Measurements from ENCODE around the gene CIRBP.
A peak's percentile ranks its signal among the peaks of the same experiment; 100 is the strongest.
"Not testable (repeated sequence)": the region's sequence is repeated elsewhere in the genome, so short reads cannot be mapped to it uniquely, and the experiment has no call there.

CIRBP gene

GRCh38 chr19:1294688-1295087 is 25.6 kb downstream of the CIRBP start:
- no peak for DNase-seq

- peak in 1 of 2 experiments; percentile 42 for DNase-seq
Observed at GRCh38 chr19:1295169-1296012, 26.3 kb downstream of the CIRBP start.

- no peak for DNase-seq
Observed at GRCh38 chr19:1296078-1296477, 26.9 kb downstream of the CIRBP start.

GRCh38 chr19:1296575-1297271 is 27.6 kb downstream of the CIRBP start:
- DNase-seq, result no peak

- DNase-seq, result no peak
Observed at GRCh38 chr19:1298235-1298634, 29.1 kb downstream of the CIRBP start.

- no peak for DNase-seq
Observed at GRCh38 chr19:1299801-1300200, 30.7 kb downstream of the CIRBP start.

- no peak for DNase-seq
Observed at GRCh38 chr19:1300744-1301490, 31.8 kb downstream of the CIRBP start.

GRCh38 chr19:1302533-1303239 is 33.6 kb downstream of the CIRBP start:
- no peak for DNase-seq

- no peak for DNase-seq
Observed at GRCh38 chr19:1304197-1304924, 35.2 kb downstream of the CIRBP start.

GRCh38 chr19:1305354-1305753 is 36.2 kb downstream of the CIRBP start:
- DNase-seq, result not testable (repeated sequence)

- DNase-seq, result no peak
Observed at GRCh38 chr19:1307320-1307719, 38.2 kb downstream of the CIRBP start.

- DNase-seq, result no peak
Observed at GRCh38 chr19:1307755-1308303, 38.7 kb downstream of the CIRBP start.

GRCh38 chr19:1308718-1309117 is 39.6 kb downstream of the CIRBP start:
- no peak for DNase-seq

- DNase-seq, result no peak
Observed at GRCh38 chr19:1309977-1310852, 41.1 kb downstream of the CIRBP start.

- no peak for DNase-seq
Observed at GRCh38 chr19:1310853-1311180, 41.7 kb downstream of the CIRBP start.

- DNase-seq, result no peak
Observed at GRCh38 chr19:1311543-1312091, 42.5 kb downstream of the CIRBP start.

GRCh38 chr19:1312767-1313694 is 43.9 kb downstream of the CIRBP start:
- no peak for DNase-seq

GRCh38 chr19:1313695-1314613 is 44.8 kb downstream of the CIRBP start:
- DNase-seq, result no peak
